GM23338 (cell line): ENCODE data around the gene CTBP2. TPM values are rescaled to one million over a fixed set of nuclear protein-coding genes. Genes with fewer than 3 reads are reported as not detected.

Experiments used
- ATAC-seq: fragments of 200-7000 bp; cut with Tn5 transposase; 3 replicates; pipeline ENCODE4 v1.9.1; 2020
- DNase-seq: peaks from one replicate; pipeline ENCODE4 v3.0.0-alpha.2; 2015; ENCODE audit warnings: low spot score
- H2AFZ ChIP-seq: fragments of 200-600 bp; sonication (generic); 2 replicates; pipeline ENCODE4 v1.8.0; 2016; ENCODE audit warnings: antibody characterized with exemption, mild to moderate bottlenecking, moderate library complexity
- H3F3A ChIP-seq: fragments of 200-600 bp; sonication (generic); replicated peaks from 2 replicates; pipeline ENCODE4 v1.8.0; 2017; ENCODE audit warnings: antibody characterized with exemption, mixed run types, low read depth
- H3K27ac ChIP-seq: fragments of 200-600 bp; sonication (generic); 2 replicates; pipeline ENCODE4 v1.6.1; 2016; ENCODE audit warnings: low read depth
- H3K27me3 ChIP-seq: fragments of 200-600 bp; sonication (generic); 2 replicates; pipeline ENCODE4 v1.8.0; 2016; ENCODE audit warnings: mild to moderate bottlenecking, mixed run types, moderate library complexity; ENCODE audit not compliant: insufficient read depth
- H3K36me3 ChIP-seq: fragments of 200-600 bp; sonication (generic); 2 replicates; pipeline ENCODE4 v1.8.0; 2016; ENCODE audit warnings: mild to moderate bottlenecking; ENCODE audit not compliant: insufficient read depth
- H3K4me1 ChIP-seq: fragments of 200-600 bp; sonication (generic); 2 replicates; pipeline ENCODE4 v1.8.0; 2016; ENCODE audit warnings: mild to moderate bottlenecking, moderate library complexity; ENCODE audit not compliant: insufficient read depth
- H3K4me2 ChIP-seq: fragments of 200-600 bp; sonication (generic); 2 replicates; pipeline ENCODE4 v1.7.1; 2017; ENCODE audit warnings: mixed run types
- H3K4me3 ChIP-seq: fragments of 200-600 bp; sonication (generic); 2 replicates; pipeline ENCODE4 v1.6.1; 2016; ENCODE audit warnings: mixed run types
- H3K79me2 ChIP-seq: fragments of 200-600 bp; sonication (generic); replicated peaks from 2 replicates; pipeline ENCODE4 v1.8.0; 2017; ENCODE audit warnings: mild to moderate bottlenecking; ENCODE audit not compliant: insufficient read depth
- H3K9me2 ChIP-seq: fragments of 200-600 bp; sonication (generic); 2 replicates; pipeline ENCODE4 v1.8.0; 2017; ENCODE audit not compliant: insufficient read depth
- H4K20me1 ChIP-seq: fragments of 200-600 bp; sonication (generic); replicated peaks from 2 replicates; pipeline ENCODE4 v1.8.0; 2017; ENCODE audit warnings: mild to moderate bottlenecking; ENCODE audit not compliant: insufficient read depth
- H3K27ac Mint-ChIP-seq: 2 replicates; pipeline ENCODE4 v1.8.0; 2020; ENCODE audit warnings: inconsistent platforms, mild to moderate bottlenecking, moderate library complexity, mixed read lengths
- H3K27me3 Mint-ChIP-seq: 3 replicates; pipeline ENCODE4 v1.8.0; 2022; ENCODE audit warnings: low read depth, mild to moderate bottlenecking, moderate library complexity, mixed read lengths, inconsistent platforms; ENCODE audit not compliant: insufficient read depth, poor library complexity
- H3K36me3 Mint-ChIP-seq: 3 replicates; pipeline ENCODE4 v1.8.0; 2021; ENCODE audit warnings: low read depth, mild to moderate bottlenecking, inconsistent platforms, moderate library complexity, mixed read lengths
- H3K4me1 Mint-ChIP-seq: 3 replicates; pipeline ENCODE4 v1.8.0; 2020; ENCODE audit warnings: mild to moderate bottlenecking, inconsistent platforms, mixed read lengths
- H3K4me3 Mint-ChIP-seq: 3 replicates; pipeline ENCODE4 v1.8.0; 2021; ENCODE audit warnings: moderate library complexity, mild to moderate bottlenecking, inconsistent platforms, mixed read lengths
- H3K9me3 Mint-ChIP-seq: 3 replicates; pipeline ENCODE4 v1.8.0; 2020; ENCODE audit warnings: moderate library complexity, mild to moderate bottlenecking, inconsistent platforms, mixed read lengths
- CREB1 ChIP-seq: fragments of 250-450 bp; sonication (Bioruptor Pico); IDR thresholded peaks from 2 replicates; pipeline ENCODE4 v1.5.0; 2020; ENCODE audit warnings: low read depth, mild to moderate bottlenecking, moderate library complexity
- CTCF ChIP-seq, 2 experiments: fragments of 200-600 bp in 1 of 2; sonication (generic) in 1 of 2; conservative IDR thresholded peaks; 2 replicates each; pipeline versions ENCODE4 v1.5.1 to v1.6.1; 2016 to 2017; ENCODE audit warnings: antibody characterized with exemption in 2 of 2, low read depth in 2 of 2, mild to moderate bottlenecking in 2 of 2, moderate library complexity in 1 of 2
- EZH2 ChIP-seq: fragments of 200-600 bp; sonication (generic); IDR thresholded peaks from one replicate; pipeline ENCODE4 v1.8.0; 2017; ENCODE audit warnings: antibody characterized with exemption, mild to moderate bottlenecking, low read depth; ENCODE audit not compliant: unreplicated experiment
- EZH2phosphoT487 ChIP-seq: fragments of 200-600 bp; sonication (generic); IDR thresholded peaks from one replicate; pipeline ENCODE4 v1.8.1; 2018; ENCODE audit warnings: antibody characterized with exemption; ENCODE audit not compliant: unreplicated experiment
- NANOG ChIP-seq: IDR thresholded peaks from 2 replicates; pipeline ENCODE4 v1.6.1; 2016; ENCODE audit warnings: antibody characterized with exemption, borderline replicate concordance
- POLR2AphosphoS5 ChIP-seq: IDR thresholded peaks from 2 replicates; pipeline ENCODE4 v1.6.1; 2016; ENCODE audit warnings: antibody characterized with exemption, low read depth
- STAT1 ChIP-seq: IDR thresholded peaks from one replicate; pipeline ENCODE4 v1.6.1; 2016; ENCODE audit warnings: antibody characterized with exemption; ENCODE audit not compliant: unreplicated experiment
- polyA plus RNA-seq: library from polyadenylated mRNA; unstranded; fragments of >200 nt; fragmentation: Nextera tagmentation; extraction: Ambion mirVana; gene quantifications from 2 replicates; pipeline ENCODE4 v1.2.1, GENCODE V29; 2016
- total RNA-seq: library from RNA; depleted of rRNA; stranded (reverse); fragments of >200 nt; shearing (Covaris generic); gene quantifications from 2 replicates; pipeline ENCODE4 v1.2.3, GENCODE V29; 2014
- TF ChIP-seq, protein P1 (sequence below): fragments of 250-450 bp; sonication (Bioruptor Pico); IDR thresholded peaks from 2 replicates; pipeline ENCODE4 v1.5.0; 2020; ENCODE audit warnings: mild to moderate bottlenecking, moderate library complexity

Gene CTBP2
- total and polyA plus RNA-seq, 2 experiments from 2014 or later: 133 to 265 TPM

DNA sequence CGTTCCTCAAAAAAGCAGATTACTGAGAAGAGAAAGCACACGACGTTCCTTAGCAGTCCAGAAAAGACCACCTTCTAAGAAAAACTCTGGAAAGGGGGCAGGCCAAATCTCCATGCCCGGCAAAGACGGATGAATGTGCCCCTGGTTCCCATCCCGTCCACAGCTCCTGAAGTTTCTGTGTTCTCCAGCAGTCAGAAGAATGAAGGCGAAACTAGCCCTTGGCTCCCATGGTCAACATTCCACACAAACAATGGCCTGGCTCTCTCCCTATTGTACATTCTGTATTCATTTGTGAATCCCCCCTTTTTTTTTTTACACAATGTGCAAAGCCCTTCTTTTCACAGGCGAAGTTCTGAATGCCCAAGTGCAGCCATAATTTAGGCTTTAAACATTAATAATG lies 5.3 kb downstream of the CTBP2 start (continued):
- TF ChIP-seq, protein P1, sequence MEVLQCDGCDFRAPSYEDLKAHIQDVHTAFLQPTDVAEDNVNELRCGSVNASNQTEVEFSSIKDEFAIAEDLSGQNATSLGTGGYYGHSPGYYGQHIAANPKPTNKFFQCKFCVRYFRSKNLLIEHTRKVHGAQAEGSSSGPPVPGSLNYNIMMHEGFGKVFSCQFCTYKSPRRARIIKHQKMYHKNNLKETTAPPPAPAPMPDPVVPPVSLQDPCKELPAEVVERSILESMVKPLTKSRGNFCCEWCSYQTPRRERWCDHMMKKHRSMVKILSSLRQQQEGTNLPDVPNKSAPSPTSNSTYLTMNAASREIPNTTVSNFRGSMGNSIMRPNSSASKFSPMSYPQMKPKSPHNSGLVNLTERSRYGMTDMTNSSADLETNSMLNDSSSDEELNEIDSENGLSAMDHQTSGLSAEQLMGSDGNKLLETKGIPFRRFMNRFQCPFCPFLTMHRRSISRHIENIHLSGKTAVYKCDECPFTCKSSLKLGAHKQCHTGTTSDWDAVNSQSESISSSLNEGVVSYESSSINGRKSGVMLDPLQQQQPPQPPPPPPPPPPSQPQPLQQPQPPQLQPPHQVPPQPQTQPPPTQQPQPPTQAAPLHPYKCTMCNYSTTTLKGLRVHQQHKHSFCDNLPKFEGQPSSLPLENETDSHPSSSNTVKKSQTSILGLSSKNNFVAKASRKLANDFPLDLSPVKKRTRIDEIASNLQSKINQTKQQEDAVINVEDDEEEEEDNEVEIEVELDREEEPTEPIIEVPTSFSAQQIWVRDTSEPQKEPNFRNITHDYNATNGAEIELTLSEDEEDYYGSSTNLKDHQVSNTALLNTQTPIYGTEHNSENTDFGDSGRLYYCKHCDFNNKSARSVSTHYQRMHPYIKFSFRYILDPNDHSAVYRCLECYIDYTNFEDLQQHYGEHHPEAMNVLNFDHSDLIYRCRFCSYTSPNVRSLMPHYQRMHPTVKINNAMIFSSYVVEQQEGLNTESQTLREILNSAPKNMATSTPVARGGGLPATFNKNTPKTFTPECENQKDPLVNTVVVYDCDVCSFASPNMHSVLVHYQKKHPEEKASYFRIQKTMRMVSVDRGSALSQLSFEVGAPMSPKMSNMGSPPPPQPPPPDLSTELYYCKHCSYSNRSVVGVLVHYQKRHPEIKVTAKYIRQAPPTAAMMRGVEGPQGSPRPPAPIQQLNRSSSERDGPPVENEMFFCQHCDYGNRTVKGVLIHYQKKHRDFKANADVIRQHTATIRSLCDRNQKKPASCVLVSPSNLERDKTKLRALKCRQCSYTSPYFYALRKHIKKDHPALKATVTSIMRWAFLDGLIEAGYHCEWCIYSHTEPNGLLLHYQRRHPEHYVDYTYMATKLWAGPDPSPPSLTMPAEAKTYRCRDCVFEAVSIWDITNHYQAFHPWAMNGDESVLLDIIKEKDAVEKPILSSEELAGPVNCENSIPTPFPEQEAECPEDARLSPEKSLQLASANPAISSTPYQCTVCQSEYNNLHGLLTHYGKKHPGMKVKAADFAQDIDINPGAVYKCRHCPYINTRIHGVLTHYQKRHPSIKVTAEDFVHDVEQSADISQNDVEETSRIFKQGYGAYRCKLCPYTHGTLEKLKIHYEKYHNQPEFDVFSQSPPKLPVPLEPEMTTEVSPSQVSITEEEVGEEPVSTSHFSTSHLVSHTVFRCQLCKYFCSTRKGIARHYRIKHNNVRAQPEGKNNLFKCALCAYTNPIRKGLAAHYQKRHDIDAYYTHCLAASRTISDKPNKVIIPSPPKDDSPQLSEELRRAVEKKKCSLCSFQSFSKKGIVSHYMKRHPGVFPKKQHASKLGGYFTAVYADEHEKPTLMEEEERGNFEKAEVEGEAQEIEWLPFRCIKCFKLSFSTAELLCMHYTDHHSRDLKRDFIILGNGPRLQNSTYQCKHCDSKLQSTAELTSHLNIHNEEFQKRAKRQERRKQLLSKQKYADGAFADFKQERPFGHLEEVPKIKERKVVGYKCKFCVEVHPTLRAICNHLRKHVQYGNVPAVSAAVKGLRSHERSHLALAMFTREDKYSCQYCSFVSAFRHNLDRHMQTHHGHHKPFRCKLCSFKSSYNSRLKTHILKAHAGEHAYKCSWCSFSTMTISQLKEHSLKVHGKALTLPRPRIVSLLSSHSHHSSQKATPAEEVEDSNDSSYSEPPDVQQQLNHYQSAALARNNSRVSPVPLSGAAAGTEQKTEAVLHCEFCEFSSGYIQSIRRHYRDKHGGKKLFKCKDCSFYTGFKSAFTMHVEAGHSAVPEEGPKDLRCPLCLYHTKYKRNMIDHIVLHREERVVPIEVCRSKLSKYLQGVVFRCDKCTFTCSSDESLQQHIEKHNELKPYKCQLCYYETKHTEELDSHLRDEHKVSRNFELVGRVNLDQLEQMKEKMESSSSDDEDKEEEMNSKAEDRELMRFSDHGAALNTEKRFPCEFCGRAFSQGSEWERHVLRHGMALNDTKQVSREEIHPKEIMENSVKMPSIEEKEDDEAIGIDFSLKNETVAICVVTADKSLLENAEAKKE (CRISPR knock-in tag): 0 out of 2 replicates have a peak, but pooled peaks have one; percentile 42
- no peak for TF ChIP-seq EZH2phosphoT487
- TF ChIP-seq CTCF (conservative IDR thresholded peaks at IDR 0.05; ENCODE audit: low read depth in 2 of 2): no peak
- no peak for TF ChIP-seq STAT1

- no peak overlapping the region for H2AFZ ChIP-seq
- no peaks in the 10 kb centered on the region for H3K9me2 ChIP-seq
- H3K4me1 ChIP-seq: peaks cover 54% of the 10 kb centered on the region
- H3K79me2 ChIP-seq: peaks cover 96% of the 10 kb centered on the region
- H3K27ac ChIP-seq: peak overlapping the region; percentile 98
- Mint-ChIP-seq H3K9me3 (no peaks in the 10 kb centered on the region; the same call in 2 of the 3 replicates), H3K27me3 (peaks cover 23% of the 10 kb centered on the region), H3K4me1 (peaks cover 69% of the 10 kb centered on the region), H3K36me3 (peaks cover 60% of the 10 kb centered on the region), H3K27ac (peak overlapping the region; percentile 98), H3K4me3 (peak overlapping the region; percentile 98)
- no peak for TF ChIP-seq STAT1
- no peak for TF ChIP-seq EZH2phosphoT487
- TF ChIP-seq POLR2AphosphoS5: peak; percentile 34; the same call in 1 of the 2 replicates
- TF ChIP-seq CREB1 (CRISPR knock-in tag): no peak
- no peak for TF ChIP-seq EZH2
- no peak for TF ChIP-seq CTCF (conservative IDR thresholded peaks at IDR 0.05; ENCODE audit: low read depth in 2 of 2)
- 0 out of 2 replicates have a peak, but pooled peaks have one; percentile 7 for TF ChIP-seq NANOG
- no peaks in the 10 kb centered on the region for H3K27me3 ChIP-seq
- no peak for DNase-seq
- peak; percentile 1 for ATAC-seq
- H3F3A ChIP-seq: peaks cover 22% of the 10 kb centered on the region; the same call in 1 of the 2 replicates
- H3K36me3 ChIP-seq: no peaks in the 10 kb centered on the region
- H4K20me1 ChIP-seq: peaks cover 8% of the 10 kb centered on the region; the same call in 1 of the 2 replicates
- H3K4me2 ChIP-seq: peak overlapping the region; percentile 78
- H3K4me3 ChIP-seq: peak overlapping the region; percentile 90
Measured at GRCh38 chr10:125154529-125154928, 5.8 kb downstream of the CTBP2 start.
